K562 (cell line): ENCODE data around the gene ZFP82. TPM values are rescaled to one million over a fixed set of nuclear protein-coding genes. Genes with fewer than 3 reads are reported as not detected.

Experiments used
- ATAC-seq: fragments of 200-7000 bp; cut with Tn5 transposase; 3 replicates; pipeline ENCODE4 v1.9.1; 2020; ENCODE audit warnings: moderate library complexity
- BruUV-seq: library from RNA; stranded (reverse); fragments of 400-500 nt; replicated peaks from 2 replicates; lab custom pipeline; 2021; lab: Mats Ljungman, UMichigan
- CTCF ChIA-PET: fragments of 300-600 bp; formaldehyde crosslinking; extraction: SDS; loops from one replicate; lab custom pipeline; 2021; ENCODE audit warnings: low intra/inter-chr PET ratio; lab: Yijun Ruan, JAX
- POLR2A ChIA-PET: fragments of 300-600, 350-650 bp; sonication (Branson Sonifier 250); formaldehyde crosslinking; extraction: SDS; loops from one replicate; lab custom pipeline; 2021; ENCODE audit warnings: antibody characterized with exemption, inconsistent platforms; lab: Yijun Ruan, JAX
- DNase-seq, 4 experiments: peaks; one replicate each; pipeline versions ENCODE4 v3.0.0 to v3.0.0-alpha.2; 2011 to 2018; ENCODE audit warnings: low spot score in 3 of 4, mixed read lengths in 3 of 4; ENCODE audit errors: extremely low read depth in 1 of 4
- FAIRE-seq: peaks from 2 replicates; lab custom pipeline; 2011; peaks lifted over from hg19 to GRCh38; lab: Jason Lieb, UNC
- H2AFZ ChIP-seq: 2 replicates; pipeline ENCODE4 v1.6.0; 2011; ENCODE audit warnings: low read depth, low read length, control low read depth, inconsistent platforms
- H3K27ac ChIP-seq: fragments of 200-600 bp; 3 replicates; pipeline ENCODE4 v1.8.0; 2011; ENCODE audit warnings: low read depth, mild to moderate bottlenecking, control low read depth, inconsistent platforms, low read length, moderate library complexity, mixed read lengths; ENCODE audit errors: extremely low read depth
- H3K27me3 ChIP-seq, 2 experiments: fragments of 300-600 bp in 1 of 2; 2 replicates in 1 of 2; 3 replicates in 1 of 2; pipeline versions ENCODE4 v1.6.0 to v1.8.0; 2011; ENCODE audit warnings: inconsistent platforms in 2 of 2, low read length in 2 of 2, mild to moderate bottlenecking in 1 of 2, mixed read lengths in 1 of 2, moderate library complexity in 1 of 2; ENCODE audit not compliant: control insufficient read depth in 2 of 2, insufficient read depth in 2 of 2
- H3K36me3 ChIP-seq: fragments of 300-600 bp; 3 replicates; pipeline ENCODE4 v1.8.0; 2011; ENCODE audit warnings: mild to moderate bottlenecking, low read length, inconsistent platforms; ENCODE audit not compliant: control insufficient read depth, insufficient read depth
- H3K4me1 ChIP-seq, 2 experiments: fragments of 200-600 bp in 1 of 2; replicated peaks in 1 of 2; 2 replicates in 1 of 2; 3 replicates in 1 of 2; pipeline versions ENCODE4 v1.5.1 to v1.8.0; 2011; ENCODE audit warnings: inconsistent platforms in 2 of 2, low read length in 2 of 2, mild to moderate bottlenecking in 1 of 2, mixed read lengths in 1 of 2, moderate library complexity in 1 of 2; ENCODE audit not compliant: control insufficient read depth in 2 of 2, insufficient read depth in 2 of 2
- H3K4me2 ChIP-seq: 2 replicates; pipeline ENCODE4 v1.6.1; 2011; ENCODE audit warnings: low read length, control low read depth, inconsistent platforms, mixed read lengths; ENCODE audit not compliant: insufficient read depth
- H3K4me3 ChIP-seq: fragments of 200-600 bp; sonication (generic), shearing (Covaris generic); 2 replicates; pipeline ENCODE4 v1.5.1; 2016; ENCODE audit warnings: control low read depth, inconsistent platforms
- H3K79me2 ChIP-seq: fragments of 200-600 bp; 3 replicates; pipeline ENCODE4 v1.8.0; 2011; ENCODE audit warnings: low read length, inconsistent platforms; ENCODE audit not compliant: control insufficient read depth, insufficient read depth
- H3K9ac ChIP-seq, 2 experiments: 2 replicates each; pipeline versions ENCODE4 v1.6.0 to v1.6.1; 2011; ENCODE audit warnings: low read depth in 2 of 2, low read length in 2 of 2, control low read depth in 1 of 2, inconsistent platforms in 1 of 2, mild to moderate bottlenecking in 1 of 2, mixed read lengths in 1 of 2; ENCODE audit not compliant: insufficient read depth in 1 of 2
- H3K9me1 ChIP-seq: one replicate; pipeline ENCODE4 v1.6.0; 2011; ENCODE audit warnings: inconsistent platforms, mild to moderate bottlenecking, low read length, moderate library complexity; ENCODE audit not compliant: control insufficient read depth, insufficient read depth
- H3K9me3 ChIP-seq: replicated peaks from 2 replicates; pipeline ENCODE4 v1.5.1; 2011; ENCODE audit warnings: low read depth, low read length, inconsistent platforms; ENCODE audit not compliant: control insufficient read depth, insufficient read depth
- H4K20me1 ChIP-seq: replicated peaks from 2 replicates; pipeline ENCODE4 v1.6.1; 2011; ENCODE audit warnings: low read length, inconsistent platforms, mixed read lengths; ENCODE audit not compliant: control insufficient read depth, insufficient read depth
- ATF2 ChIP-seq: sonication (generic); formaldehyde crosslinking; IDR thresholded peaks from 2 replicates; pipeline ENCODE4 v1.8.1; 2022; ENCODE audit warnings: missing genetic modification reagents
- CBX5 ChIP-seq: IDR thresholded peaks from 2 replicates; pipeline ENCODE4 v1.6.1; 2014; ENCODE audit warnings: low read depth, borderline replicate concordance
- CTCFL ChIP-seq: IDR thresholded peaks from 2 replicates; pipeline ENCODE4 v1.6.1; 2011; ENCODE audit warnings: borderline replicate concordance, low read depth, mild to moderate bottlenecking, moderate library complexity, low read length; ENCODE audit not compliant: insufficient read depth, poor library complexity, severe bottlenecking
- ETV1 ChIP-seq: fragments of 450-650 bp; conservative IDR thresholded peaks from 2 replicates; pipeline ENCODE4 v1.6.1; 2016; ENCODE audit warnings: missing genetic modification characterization, control low read depth, low read depth, missing compliant biosample characterization
- PHF8 ChIP-seq: fragments of 200-600 bp; sonication (generic); IDR thresholded peaks from 2 replicates; pipeline ENCODE4 v1.6.1; 2012; ENCODE audit warnings: mixed run types, mild to moderate bottlenecking, inconsistent platforms, low read length, moderate library complexity, borderline replicate concordance
- PPARD ChIP-seq: fragments of 250-450 bp; sonication (Bioruptor Pico); IDR thresholded peaks from 2 replicates; pipeline ENCODE4 v1.8.0; 2022; ENCODE audit warnings: inconsistent platforms, mild to moderate bottlenecking, moderate library complexity
- RUNX1 ChIP-seq: sonication (generic); IDR thresholded peaks from 2 replicates; pipeline ENCODE4 v1.6.1; 2016; ENCODE audit warnings: antibody characterized with exemption, low read depth
- XRCC5 ChIP-seq: fragments of 200-400 bp; formaldehyde crosslinking; IDR thresholded peaks from 2 replicates; pipeline ENCODE4 v1.6.1; 2017; ENCODE audit warnings: low read depth, mild to moderate bottlenecking, low read length
- ZC3H11A ChIP-seq: IDR thresholded peaks from 2 replicates; pipeline ENCODE4 v1.6.1; 2012; ENCODE audit warnings: low read depth, low read length, improper control_type of control experiment
- WGBS: fragments of 100-300 bp; shearing (Covaris generic); methylation state at CpG from one replicate; pipeline ENCODE4 v1.1.6; 2016; ENCODE audit warnings: low coverage, mixed read lengths; ENCODE audit not compliant: insufficient coverage; ENCODE audit errors: missing lambda C conversion rate; 5-methylcytosine and 5-hydroxymethylcytosine counted together
- in situ Hi-C: fragments of 300-500 bp; cut with MboI; formaldehyde crosslinking; loops from 4 replicates; pipeline ENCODE4 v1.15.0; 2018; ENCODE audit warnings: inconsistent platforms, mixed read lengths
- intact Hi-C: fragments of 100-400 bp; cut with micrococcal nuclease; formaldehyde crosslinking; loops from 2 replicates; pipeline ENCODE4 v1.14.2; 2022
- polyA plus RNA-seq, 8 experiments: library from polyadenylated mRNA; depleted of rRNA in 4 of 8; stranded (reverse) in 5 of 8; unstranded in 3 of 8; fragments of >200 nt; fragmentation: Nextera tagmentation in 2 of 8; fragmentation: Illumina TruSeq in 1 of 8; extraction: Ambion mirVana in 2 of 8; extraction: Trizol in 1 of 8; gene quantifications; 2 replicates each; pipeline versions ENCODE4 v1.2.1 to v1.2.3, GENCODE V29; 2011 to 2014; ENCODE audit warnings: inconsistent platforms in 1 of 8, missing spikeins in 1 of 8
- total RNA-seq, 7 experiments: library from RNA; depleted of rRNA in 6 of 7; stranded (reverse); fragments of >200 nt in 6 of 7; fragmentation: Illumina TruSeq in 2 of 7; extraction: Trizol in 2 of 7; gene quantifications; 2 replicates each; pipeline versions ENCODE4 v1.2.1 to v1.2.3, GENCODE V29; 2011 to 2021; ENCODE audit warnings: low replicate concordance in 1 of 7

The ZFP82 gene
- total and polyA plus RNA-seq, 9 of the 15 experiments (the other 6 are each of a cell fraction or from before 2014, with no cell fraction given) = 2.2 to 7.0 (median 3.0) TPM

GRCh38 chr19:36401475-36401874 is 17.0 kb downstream of the ZFP82 start (continued):
- no peak for TF ChIP-seq CTCFL
- no peak for TF ChIP-seq RUNX1
- TF ChIP-seq XRCC5 = no peak

GRCh38 chr19:36398571-36398970 is 19.9 kb downstream of the ZFP82 start:
- CTCF ChIA-PET = no interaction called here
- ATAC-seq (no peak), DNase-seq (no peak), FAIRE-seq (no peak)
- Histone ChIP-seq H3K9me1 (no peaks in the 10 kb centered on the region), H3K9ac (no peak overlapping the region), H3K79me2 (no peaks in the 10 kb centered on the region), H3K4me3 (no peak overlapping the region), H3K27ac (no peak overlapping the region), H4K20me1 (no peaks in the 10 kb centered on the region), H3K4me1 (no peaks in the 10 kb centered on the region), H2AFZ (no peak overlapping the region), H3K36me3 (peaks cover 2% of the 10 kb centered on the region; the same call in 2 of the 3 replicates), H3K9me3 (no peaks in the 10 kb centered on the region), H3K4me2 (no peak overlapping the region), H3K27me3 (no peaks in the 10 kb centered on the region)
- intact Hi-C loops (no loop called here), in situ Hi-C loops (no loop called here)
- BruUV-seq = no TSS peak
- POLR2A ChIA-PET = no interaction called here
- TF ChIP-seq CBX5 = no peak
- no peak for TF ChIP-seq ZC3H11A
- no peak for TF ChIP-seq ATF2 (CRISPR knock-in tag)
- no peak for TF ChIP-seq ETV1 (tag)
- TF ChIP-seq PPARD (CRISPR knock-in tag) = no peak
- TF ChIP-seq PHF8 = no peak
- WGBS = 42% methylated on average over 3 of the region's 3 CpGs
